AG09319 (cell line): ENCODE measurements around the gene LRRC53.

ENCODE experiments used
- DNase-seq: peaks from one replicate; pipeline ENCODE4 v3.0.0-alpha.2; 2010; ENCODE audit warnings: low read depth; ENCODE audit errors: extremely low read depth
- TF ChIP-seq, protein P1 (sequence below): IDR thresholded peaks from 2 replicates; pipeline ENCODE4 v1.5.1; 2011; ENCODE audit warnings: low read depth, mild to moderate bottlenecking, inconsistent platforms, low read length, moderate library complexity

LRRC53 gene

DNA sequence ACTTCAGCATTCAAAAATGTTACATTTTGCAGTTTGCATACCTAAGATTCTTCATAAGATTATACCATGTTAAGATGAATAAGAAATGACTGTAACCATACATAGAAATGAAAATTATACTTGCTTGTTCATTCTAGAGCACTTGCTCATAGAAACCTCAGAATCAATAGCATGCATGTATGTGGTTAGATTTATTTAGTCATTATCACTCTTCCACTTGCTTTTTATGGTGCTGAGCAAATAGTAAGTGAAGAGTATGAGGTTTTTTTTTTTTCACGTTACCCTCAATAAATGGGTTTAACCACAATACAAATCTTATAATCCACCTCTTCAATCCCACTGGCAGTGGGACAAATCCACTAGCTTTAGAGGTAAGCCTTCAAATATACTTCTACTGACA is 84.7 kb downstream of the LRRC53 start:
- TF ChIP-seq, protein P1, sequence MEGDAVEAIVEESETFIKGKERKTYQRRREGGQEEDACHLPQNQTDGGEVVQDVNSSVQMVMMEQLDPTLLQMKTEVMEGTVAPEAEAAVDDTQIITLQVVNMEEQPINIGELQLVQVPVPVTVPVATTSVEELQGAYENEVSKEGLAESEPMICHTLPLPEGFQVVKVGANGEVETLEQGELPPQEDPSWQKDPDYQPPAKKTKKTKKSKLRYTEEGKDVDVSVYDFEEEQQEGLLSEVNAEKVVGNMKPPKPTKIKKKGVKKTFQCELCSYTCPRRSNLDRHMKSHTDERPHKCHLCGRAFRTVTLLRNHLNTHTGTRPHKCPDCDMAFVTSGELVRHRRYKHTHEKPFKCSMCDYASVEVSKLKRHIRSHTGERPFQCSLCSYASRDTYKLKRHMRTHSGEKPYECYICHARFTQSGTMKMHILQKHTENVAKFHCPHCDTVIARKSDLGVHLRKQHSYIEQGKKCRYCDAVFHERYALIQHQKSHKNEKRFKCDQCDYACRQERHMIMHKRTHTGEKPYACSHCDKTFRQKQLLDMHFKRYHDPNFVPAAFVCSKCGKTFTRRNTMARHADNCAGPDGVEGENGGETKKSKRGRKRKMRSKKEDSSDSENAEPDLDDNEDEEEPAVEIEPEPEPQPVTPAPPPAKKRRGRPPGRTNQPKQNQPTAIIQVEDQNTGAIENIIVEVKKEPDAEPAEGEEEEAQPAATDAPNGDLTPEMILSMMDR: no peak
- DNase-seq: no peak

- DNase-seq: no peak
- TF ChIP-seq, protein P1: no peak
These were observed 86.0 kb downstream of the LRRC53 start for GRCh38 chr1:74426208-74426937.

DNA sequence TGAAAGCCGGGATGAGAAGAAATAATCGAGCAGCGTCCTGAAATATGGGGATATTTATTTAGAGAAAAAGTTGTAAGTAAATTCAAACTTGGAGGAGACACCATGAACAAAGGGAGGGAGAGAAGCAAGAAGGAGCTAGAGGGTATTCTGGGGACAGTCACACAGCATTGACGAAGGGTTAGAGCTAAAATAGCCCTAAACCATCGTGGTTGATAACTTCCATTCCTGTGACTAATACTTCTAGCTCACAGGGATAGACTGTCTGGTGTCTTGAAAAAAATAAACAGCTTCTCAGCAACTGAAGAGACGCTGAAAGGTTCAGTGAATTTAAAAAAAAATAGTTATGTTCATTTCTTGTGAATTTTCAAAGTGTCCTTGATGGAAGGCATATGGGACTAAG is 86.7 kb downstream of the LRRC53 start:
- TF ChIP-seq, protein P1: no peak
- DNase-seq: no peak

- TF ChIP-seq, protein P1: no peak
- no peak for DNase-seq
These were observed 88.9 kb downstream of the LRRC53 start for GRCh38 chr1:74423471-74423870.

- TF ChIP-seq, protein P1: no peak
- no peak for DNase-seq
These were observed 89.8 kb downstream of the LRRC53 start for GRCh38 chr1:74422421-74423292.

DNA sequence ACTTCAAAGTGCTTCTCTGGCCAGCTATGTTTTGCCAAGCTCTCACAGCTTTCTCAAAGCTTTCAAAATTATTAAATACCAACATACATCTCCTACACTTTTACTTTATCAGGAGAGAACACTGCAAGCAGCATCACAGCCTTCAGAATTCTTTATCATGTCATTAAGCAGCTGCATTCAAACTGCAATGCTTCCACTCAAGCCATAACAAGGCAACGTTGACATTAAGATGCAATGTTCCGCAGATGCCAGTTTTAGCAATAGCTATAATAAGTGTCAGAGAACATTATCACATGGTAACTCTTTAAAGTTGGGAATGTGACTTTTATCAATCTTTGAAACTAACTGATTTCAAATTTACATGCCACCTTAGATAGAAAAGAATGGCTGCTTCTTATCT is 91.9 kb downstream of the LRRC53 start:
- no peak for DNase-seq
- TF ChIP-seq, protein P1: no peak
